Gastroesophageal sphincter (tissue), 3 donors: ENCODE data around the gene CDH3.

Experiments used
- CTCF ChIP-seq, 4 experiments: fragments of 200-600 bp in 2 of 4; fragments of 450-650 bp in 2 of 4; sonication (generic) in 1 of 4; IDR thresholded peaks; one replicate each; pipeline ENCODE4 v1.5.1; 2017 to 2019; ENCODE audit warnings: antibody characterized with exemption in 4 of 4, mild to moderate bottlenecking in 2 of 4, moderate library complexity in 2 of 4
- POLR2A ChIP-seq, 2 donors: fragments of 450-650 bp; IDR thresholded peaks; one replicate each; pipeline ENCODE4 v1.6.1; 2017; ENCODE audit warnings: antibody characterized with exemption in 2 of 2, mild to moderate bottlenecking in 2 of 2, moderate library complexity in 1 of 2

GRCh38 chr16:68695575-68695974, 50.5 kb downstream of the CDH3 start:
- TF ChIP-seq POLR2A (IDR thresholded peaks at IDR 0.05) (no peak), CTCF (IDR thresholded peaks at IDR 0.05) (no peak)
